HCT116 (cell line): ENCODE measurements around the gene FRAT2. TPM values are rescaled to one million over a fixed set of nuclear protein-coding genes. Genes with fewer than 3 reads are reported as not detected.

Experiments used
- ATAC-seq: fragments of 200-7000 bp; cut with Tn5 transposase; 2 replicates; pipeline ENCODE4 v1.9.1; 2020; ENCODE audit warnings: mild to moderate bottlenecking, moderate library complexity
- BruUV-seq: library from RNA; stranded (reverse); fragments of 400-500 nt; replicated peaks from 2 replicates; lab custom pipeline; 2021; lab: Mats Ljungman, UMichigan
- CTCF ChIA-PET: fragments of 300-600 bp; sonication (Branson Sonifier 250); formaldehyde crosslinking; loops from one replicate; lab custom pipeline; 2021; ENCODE audit warnings: antibody characterized with exemption; lab: Charles Lee
- POLR2A ChIA-PET: fragments of 300-600, 350-600 bp; sonication (Branson Sonifier 250); formaldehyde crosslinking; loops from one replicate; lab custom pipeline; 2021; ENCODE audit warnings: antibody characterized with exemption; lab: Charles Lee
- RAD21 ChIA-PET, 2 experiments: fragments of 300-600 bp; sonication (Branson Sonifier 250); formaldehyde crosslinking; loops; one replicate each; lab custom pipeline; 2023; ENCODE audit warnings: low total read pairs in 2 of 2; ENCODE audit not compliant: uncharacterized antibody in 2 of 2, unreplicated experiment in 2 of 2, low non-redundant PET in 1 of 2; lab: Charles Lee
- DNase-seq: peaks from one replicate; pipeline ENCODE4 v3.0.0-alpha.2; 2010; ENCODE audit warnings: low read depth, low spot score
- H2AFZ ChIP-seq: fragments of 200-600 bp; shearing (Covaris generic), sonication (generic); 2 replicates; pipeline ENCODE4 v1.6.1; 2017; ENCODE audit warnings: low read depth, mixed run types, mixed read lengths, antibody characterized with exemption, low read length; ENCODE audit not compliant: poor library complexity, severe bottlenecking
- H3K27ac ChIP-seq: 2 replicates; pipeline ENCODE4 v1.5.1; 2012; ENCODE audit warnings: low read depth, low read length
- H3K27me3 ChIP-seq: fragments of 200-600 bp; sonication (generic); 2 replicates; pipeline ENCODE4 v1.6.1; 2016; ENCODE audit warnings: mixed run types, low read length, mixed read lengths; ENCODE audit not compliant: insufficient read depth
- H3K36me3 ChIP-seq, 2 experiments: fragments of 200-500 bp in 1 of 2; fragments of 200-600 bp in 1 of 2; sonication (Bioruptor generic) in 1 of 2; sonication (generic) in 1 of 2; 2 replicates each; pipeline versions ENCODE4 v1.5.1 to v1.6.1; 2014 to 2016; ENCODE audit warnings: low read length in 2 of 2, inconsistent platforms in 1 of 2, mixed read lengths in 1 of 2, mixed run types in 1 of 2; ENCODE audit not compliant: insufficient read depth in 2 of 2, control insufficient read depth in 1 of 2
- H3K4me1 ChIP-seq, 2 experiments: fragments of 200-600 bp in 1 of 2; sonication (generic) in 1 of 2; 2 replicates each; pipeline versions ENCODE4 v1.5.1 to v1.6.1; 2012 to 2017; ENCODE audit warnings: low read length in 2 of 2, inconsistent platforms in 1 of 2, mild to moderate bottlenecking in 1 of 2, mixed read lengths in 1 of 2, mixed run types in 1 of 2, moderate library complexity in 1 of 2; ENCODE audit not compliant: insufficient read depth in 2 of 2, control insufficient read depth in 1 of 2
- H3K4me2 ChIP-seq: fragments of 200-600 bp; sonication (generic); 2 replicates; pipeline ENCODE4 v1.6.1; 2017; ENCODE audit warnings: mixed run types, low read length, mixed read lengths
- H3K4me3 ChIP-seq, 2 experiments: fragments of 200-600 bp in 1 of 2; sonication (generic) in 1 of 2; replicated peaks in 1 of 2; 2 replicates each; pipeline ENCODE4 v1.5.1; 2011 to 2016; ENCODE audit warnings: low read length in 2 of 2, control low read depth in 1 of 2, low read depth in 1 of 2, mild to moderate bottlenecking in 1 of 2, mixed read lengths in 1 of 2, mixed run types in 1 of 2
- H3K79me2 ChIP-seq: fragments of 200-600 bp; sonication (generic); 2 replicates; pipeline ENCODE4 v1.6.1; 2017; ENCODE audit warnings: mild to moderate bottlenecking, mixed run types, low read length, moderate library complexity, mixed read lengths; ENCODE audit not compliant: insufficient read depth
- H3K9ac ChIP-seq: fragments of 200-600 bp; sonication (generic); 2 replicates; pipeline ENCODE4 v1.6.1; 2016; ENCODE audit warnings: low read length, mixed read lengths
- H3K9me2 ChIP-seq: fragments of 200-600 bp; sonication (generic), shearing (Covaris generic); 2 replicates; pipeline ENCODE4 v1.6.1; 2017; ENCODE audit warnings: mixed run types, mild to moderate bottlenecking, moderate library complexity; ENCODE audit not compliant: insufficient read depth
- H3K9me3 ChIP-seq, 2 experiments: fragments of 200-500 bp in 1 of 2; fragments of 200-600 bp in 1 of 2; sonication (Bioruptor generic) in 1 of 2; sonication (generic) in 1 of 2; 2 replicates each; pipeline ENCODE4 v1.6.1; 2014 to 2017; ENCODE audit warnings: low read length in 2 of 2, mixed read lengths in 2 of 2, inconsistent platforms in 1 of 2, low read depth in 1 of 2, mild to moderate bottlenecking in 1 of 2, mixed run types in 1 of 2, moderate library complexity in 1 of 2; ENCODE audit not compliant: control insufficient read depth in 1 of 2, insufficient read depth in 1 of 2
- H4K20me1 ChIP-seq: fragments of 200-600 bp; sonication (generic), shearing (Covaris generic); 2 replicates; pipeline ENCODE4 v1.6.1; 2017; ENCODE audit warnings: mixed run types, mild to moderate bottlenecking, moderate library complexity; ENCODE audit not compliant: insufficient read depth
- CTCF ChIP-seq, 3 experiments: fragments of 200-600 bp in 1 of 3; sonication (generic) in 1 of 3; IDR thresholded peaks in 2 of 3; conservative IDR thresholded peaks in 1 of 3; 2 replicates each; pipeline ENCODE4 v1.5.1; 2012 to 2017; ENCODE audit warnings: low read depth in 2 of 3, low read length in 2 of 3, antibody characterized with exemption in 1 of 3, borderline replicate concordance in 1 of 3, control low read depth in 1 of 3, mild to moderate bottlenecking in 1 of 3, mixed read lengths in 1 of 3, mixed run types in 1 of 3, moderate library complexity in 1 of 3; ENCODE audit not compliant: insufficient read depth in 1 of 3
- EGR1 ChIP-seq: IDR thresholded peaks from 2 replicates; pipeline ENCODE4 v1.6.1; 2012; ENCODE audit warnings: low read depth
- ELF1 ChIP-seq: IDR thresholded peaks from 2 replicates; pipeline ENCODE4 v1.6.1; 2012; ENCODE audit warnings: low read depth, borderline replicate concordance
- EZH2 ChIP-seq: fragments of 200-600 bp; sonication (generic); IDR thresholded peaks from 2 replicates; pipeline ENCODE4 v1.6.1; 2017; ENCODE audit warnings: antibody characterized with exemption, mixed run types
- FOSL1 ChIP-seq: IDR thresholded peaks from 2 replicates; pipeline ENCODE4 v1.6.1; 2012; ENCODE audit warnings: low read depth
- MAX ChIP-seq: IDR thresholded peaks from 2 replicates; pipeline ENCODE4 v1.6.1; 2012
- RAD21 ChIP-seq: IDR thresholded peaks from 2 replicates; pipeline ENCODE4 v1.6.1; 2012; ENCODE audit warnings: low read depth, mild to moderate bottlenecking
- REST ChIP-seq: IDR thresholded peaks from 2 replicates; pipeline ENCODE4 v1.6.1; 2012; ENCODE audit warnings: low read depth
- SIN3A ChIP-seq: IDR thresholded peaks from 2 replicates; pipeline ENCODE4 v1.6.1; 2012; ENCODE audit warnings: low read depth
- SP1 ChIP-seq: IDR thresholded peaks from 2 replicates; pipeline ENCODE4 v1.6.1; 2012; ENCODE audit warnings: low read depth
- SRF ChIP-seq: IDR thresholded peaks from 2 replicates; pipeline ENCODE4 v1.6.1; 2012; ENCODE audit warnings: low read depth
- ZNF274 ChIP-seq: fragments of 200-500 bp; sonication (Bioruptor generic); IDR thresholded peaks from 2 replicates; pipeline ENCODE4 v1.6.1; 2014; ENCODE audit warnings: mild to moderate bottlenecking, low read depth, low read length, inconsistent platforms
- intact Hi-C: fragments of 100-400 bp; cut with micrococcal nuclease; formaldehyde crosslinking; loops from 2 replicates; pipeline ENCODE4 v1.10.0; 2022
- total RNA-seq: library from RNA; stranded (reverse); gene quantifications from one replicate; pipeline ENCODE4 v1.2.1, GENCODE V29; 2021; ENCODE audit not compliant: unreplicated experiment

The FRAT2 gene
- total RNA-seq, 1 experiment from 2014 or later, result 10.7 TPM

GRCh38 chr10:97297556-97298222 lies 36.8 kb downstream of the FRAT2 start (continued):
- TF ChIP-seq CTCF (IDR thresholded peaks at IDR 0.05 in 2 of 3, conservative IDR thresholded peaks at IDR 0.05 in 1 of 3; ENCODE audit: borderline replicate concordance in 1 of 3, insufficient read depth in 1 of 3, low read depth in 2 of 3, low read length in 2 of 3) (no peak), REST (no peak)

- ATAC-seq, result no peak
- no peaks in the 10 kb centered on the region for H4K20me1 ChIP-seq
- no peak overlapping the region for H3K9ac ChIP-seq
- no peak for DNase-seq
- peaks cover 29% of the 10 kb centered on the region for H3K79me2 ChIP-seq
- H3K27me3 ChIP-seq, result no peaks in the 10 kb centered on the region
- H3K4me1 ChIP-seq, result peaks cover 3 to 11% of the 10 kb centered on the region in 2 experiments; a peak in 2 of 4 replicates
- H3K9me3 ChIP-seq, result no peaks in the 10 kb centered on the region
- no TSS peak for BruUV-seq
- no peaks in the 10 kb centered on the region for H3K36me3 ChIP-seq
- intact Hi-C loops, result loop anchor here (2.0 kb wide), 1 partner anchor 26 kb away; the partner anchor contains the start of gene FRAT1
- POLR2A ChIA-PET, result no interaction called here
- H3K9me2 ChIP-seq, result no peaks in the 10 kb centered on the region
- CTCF ChIA-PET, result interaction anchor here (3.1 kb wide), 1 partner anchor 14 kb away, joined by 15 read pairs; no protein-coding TSS in a partner anchor
- H2AFZ ChIP-seq, result peak overlapping the region; percentile 82
- peak overlapping the region; percentile 46 for H3K4me2 ChIP-seq
- H3K27ac ChIP-seq, result no peak overlapping the region
- H3K4me3 ChIP-seq, result no peak overlapping the region; a peak in 1 of 4 replicates
- TF ChIP-seq CTCF (IDR thresholded peaks at IDR 0.05 in 2 of 3, conservative IDR thresholded peaks at IDR 0.05 in 1 of 3; ENCODE audit: borderline replicate concordance in 1 of 3, insufficient read depth in 1 of 3, low read depth in 2 of 3, low read length in 2 of 3) (no peak), SP1 (no peak), ZNF274 (no peak), EGR1 (no peak), RAD21 (no peak), MAX (no peak), EZH2 (no peak), SIN3A (no peak), SRF (no peak), ELF1 (no peak), FOSL1 (no peak)
- RAD21 ChIA-PET, result no interaction called here
Observed at GRCh38 chr10:97292862-97293198, 41.7 kb downstream of the FRAT2 start.
